COLO668 (cell line): ENCODE measurements around the gene STRC.
"Not testable (repeated sequence)": the region's sequence is repeated elsewhere in the genome, so short reads cannot be mapped to it uniquely, and the experiment has no call there.

Source experiments
- DNase-seq: peaks from one replicate; lab custom pipeline; 2025; ENCODE audit not compliant: unreplicated experiment; lab: John Stamatoyannopoulos, UW

The STRC gene

DNA sequence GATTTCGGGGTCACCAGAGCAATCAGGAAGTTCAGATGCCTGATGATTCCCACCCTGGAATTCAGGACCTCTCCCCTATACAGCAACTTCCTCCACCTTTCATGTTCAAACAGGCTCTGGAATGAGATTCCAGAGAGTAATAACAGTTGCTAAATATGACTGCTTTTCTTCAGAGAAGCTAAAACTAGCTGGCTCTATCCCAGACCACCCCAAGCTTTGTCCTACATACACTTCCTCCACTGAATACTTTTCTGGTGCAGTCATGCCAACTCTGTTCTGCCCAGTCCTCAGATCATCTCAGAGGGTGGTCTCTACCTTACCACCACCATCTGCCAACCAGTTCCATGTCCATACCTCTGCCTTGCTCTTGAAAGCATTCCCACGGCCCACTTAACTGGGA lies 52.0 kb downstream of the STRC start:
- not testable (repeated sequence) for DNase-seq

GRCh38 chr15:43563793-43564192 lies 54.8 kb downstream of the STRC start:
- DNase-seq: not testable (repeated sequence)

DNA sequence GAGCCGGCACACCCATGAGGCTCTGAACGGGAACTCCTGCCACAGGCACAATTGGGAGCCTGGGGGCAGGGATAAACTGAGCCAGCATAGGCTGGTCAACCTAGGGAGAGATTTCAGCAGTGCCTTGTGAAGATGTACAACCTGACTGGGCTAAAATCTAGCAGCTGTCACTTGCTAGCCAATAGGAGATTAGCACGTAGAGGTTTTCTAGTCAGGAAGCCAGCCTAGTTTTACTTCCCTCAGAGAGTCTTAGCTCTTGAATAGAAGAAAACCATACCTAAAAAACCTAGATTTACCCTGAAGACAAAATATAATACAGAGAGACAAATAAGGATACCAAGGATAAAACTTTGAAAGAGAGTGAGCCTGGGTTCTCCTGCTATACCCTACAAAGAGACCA lies 55.8 kb downstream of the STRC start:
- not testable (repeated sequence) for DNase-seq

- DNase-seq: no peak
Observed at GRCh38 chr15:43552986-43553385, 65.6 kb downstream of the STRC start.

DNA sequence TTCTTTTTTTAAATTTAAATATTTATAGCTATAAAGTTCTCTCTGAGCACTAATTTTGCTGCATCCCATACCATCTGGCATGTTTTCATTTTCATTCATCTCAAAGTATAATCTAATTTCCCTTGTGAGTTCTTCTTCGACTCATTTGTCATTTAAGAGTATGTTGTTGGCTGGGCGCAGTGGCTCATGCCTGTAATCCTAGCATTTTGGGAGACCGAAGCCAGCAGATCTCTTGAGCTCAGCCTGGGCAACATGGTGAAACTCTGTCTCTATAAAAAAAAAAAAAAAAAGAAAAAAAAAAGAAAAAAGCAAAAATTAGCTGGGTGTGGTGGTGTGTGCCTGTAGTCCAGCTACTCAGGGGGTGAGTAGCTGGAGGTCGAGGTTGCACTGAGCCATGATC lies 66.3 kb downstream of the STRC start:
- DNase-seq: no peak

- DNase-seq: no peak
Observed at GRCh38 chr15:43550527-43551363, 67.9 kb downstream of the STRC start.
